Large intestine (tissue), 1 donor: ENCODE measurements around the gene HOXA1. TPM values are rescaled to one million over a fixed set of nuclear protein-coding genes. Genes with fewer than 3 reads are reported as not detected.

Experiments
- polyA plus RNA-seq: library from polyadenylated mRNA; unstranded; fragments of 120-200 nt; gene quantifications from one replicate; pipeline ENCODE4 v1.2.1, GENCODE V29; 2013

The HOXA1 gene
- polyA plus RNA-seq, 1 donor, result 1.5 TPM

Other genes starting within 250 kb of the HOXA1 start
- gene SKAP2, start 231.4 kb downstream of the HOXA1 start, polyA plus RNA-seq, result 31.2 TPM
- gene HOXA2, start 6.7 kb upstream of the HOXA1 start, polyA plus RNA-seq, result 5.5 TPM
- 19.7 TPM for gene HOXA4, start 34.8 kb upstream of the HOXA1 start, polyA plus RNA-seq
- 30.3 TPM for gene HOXA5, start 47.7 kb upstream of the HOXA1 start, polyA plus RNA-seq
- 4.0 TPM for gene HOXA6, start 51.8 kb upstream of the HOXA1 start, polyA plus RNA-seq
- 19.1 TPM for gene HOXA3, start 56.6 kb upstream of the HOXA1 start, polyA plus RNA-seq
- gene HOXA7, start 60.7 kb upstream of the HOXA1 start, polyA plus RNA-seq, result 2.3 TPM
- 0.33 TPM for gene HOXA9, start 69.5 kb upstream of the HOXA1 start, polyA plus RNA-seq
- 0.12 TPM for gene HOXA10, start 78.3 kb upstream of the HOXA1 start, polyA plus RNA-seq
- not detected for gene HOXA11, start 89.2 kb upstream of the HOXA1 start, polyA plus RNA-seq
- not detected for gene HOXA13, start 104.1 kb upstream of the HOXA1 start, polyA plus RNA-seq
- gene EVX1, start 146.8 kb upstream of the HOXA1 start, polyA plus RNA-seq, result not detected